HG03457 (cell line): ENCODE measurements around the gene GMPPA.

Source experiments
- ATAC-seq: cut with Tn5 transposase; IDR thresholded peaks from one replicate; pipeline ENCODE4 v1.9.1; 2021; ENCODE audit warnings: moderate number of reproducible peaks; ENCODE audit not compliant: unreplicated experiment

GMPPA gene

GRCh38 chr2:219553463-219553963 lies 54.8 kb downstream of the GMPPA start:
- no peak for ATAC-seq

- no peak for ATAC-seq
These were observed 55.7 kb downstream of the GMPPA start for GRCh38 chr2:219554350-219554749.

GRCh38 chr2:219555956-219556355 lies 57.3 kb downstream of the GMPPA start:
- ATAC-seq: no peak

GRCh38 chr2:219556413-219556812 lies 57.7 kb downstream of the GMPPA start:
- ATAC-seq: no peak
